Stimulated activated CD4-positive, alpha-beta T cell treated with anti-CD3 and anti-CD28 coated beads, TNF-alpha, amount 100 ng/mL, for 4 hours (primary cell): ENCODE measurements around the gene WNK4.

ENCODE experiments used
- DNase-seq, 3 experiments: peaks; one replicate each; pipeline ENCODE4 v3.0.0-alpha.2; 2020; ENCODE audit warnings: low read depth in 3 of 3

Gene WNK4

GRCh38 chr17:42797067-42798007 lies 16.9 kb downstream of the WNK4 start:
- DNase-seq = no peak

GRCh38 chr17:42798011-42798382 lies 17.6 kb downstream of the WNK4 start:
- no peak for DNase-seq

GRCh38 chr17:42798383-42799380 lies 18.3 kb downstream of the WNK4 start, which contains the start of the genes CNTD1 and COA3:
CNTD1 (plus strand) TSS chr17:42798861; CDS start chr17:42799068, 207 bp downstream.
COA3 (minus strand) TSS chr17:42798704; CDS start chr17:42798681, 23 bp downstream.
- DNase-seq = peak; percentile 40 to 65 (median 60)

- DNase-seq = no peak
Measured at GRCh38 chr17:42803074-42803883, 22.9 kb downstream of the WNK4 start.

GRCh38 chr17:42804918-42805367 lies 24.5 kb downstream of the WNK4 start:
- no peak for DNase-seq

GRCh38 chr17:42806249-42806648 lies 25.8 kb downstream of the WNK4 start:
- no peak for DNase-seq

GRCh38 chr17:42809250-42809649 lies 28.8 kb downstream of the WNK4 start:
- DNase-seq = no peak

GRCh38 chr17:42814633-42815399 lies 34.4 kb downstream of the WNK4 start:
- no peak for DNase-seq

GRCh38 chr17:42817866-42818265 lies 37.5 kb downstream of the WNK4 start:
- no peak for DNase-seq

GRCh38 chr17:42818379-42818778 lies 38.0 kb downstream of the WNK4 start:
- no peak for DNase-seq

- peak in 2 of 3 experiments; percentile 29 to 33 for DNase-seq
Measured at GRCh38 chr17:42819939-42820535, 39.6 kb downstream of the WNK4 start.

GRCh38 chr17:42821176-42821575 lies 40.8 kb downstream of the WNK4 start:
- DNase-seq = no peak

GRCh38 chr17:42827472-42827871 lies 47.1 kb downstream of the WNK4 start:
- DNase-seq = no peak

- no peak for DNase-seq
Measured at GRCh38 chr17:42830971-42831370, 50.6 kb downstream of the WNK4 start.

GRCh38 chr17:42832213-42832933 lies 52.0 kb downstream of the WNK4 start:
- no peak for DNase-seq

- DNase-seq = peak; percentile 77 to 84 (median 82)
Measured at GRCh38 chr17:42832934-42833766, 52.7 kb downstream of the WNK4 start, which contains the start of gene PSME3. PSME3 (plus strand) TSS chr17:42833397; CDS start chr17:42833632, 235 bp downstream.

GRCh38 chr17:42833767-42834422 lies 53.5 kb downstream of the WNK4 start:
- no peak for DNase-seq

- no peak for DNase-seq
Measured at GRCh38 chr17:42835732-42836131, 55.3 kb downstream of the WNK4 start.
